Lower leg skin (tissue), 4 donors: Measurements from ENCODE around the gene SMAD5. TPM values are rescaled to one million over a fixed set of nuclear protein-coding genes. Genes with fewer than 3 reads are reported as not detected.

ENCODE experiments used
- DNase-seq, 2 donors: peaks; one replicate each; pipeline ENCODE4 v3.0.0-alpha.2; 2019; ENCODE audit warnings: low spot score in 2 of 2
- H3K4me3 ChIP-seq: fragments of 200-600 bp; sonication (generic); 2 replicates; pipeline ENCODE4 v1.5.1; 2017; ENCODE audit warnings: mild to moderate bottlenecking, low read depth; ENCODE audit not compliant: poor library complexity, severe bottlenecking
- POLR2A ChIP-seq, 2 donors: fragments of 450-650 bp; IDR thresholded peaks; one replicate each; pipeline ENCODE4 v1.6.1; 2016 to 2017; ENCODE audit warnings: antibody characterized with exemption in 2 of 2, mild to moderate bottlenecking in 1 of 2, moderate library complexity in 1 of 2
- WGBS, 2 donors: methylation state at CpG; one replicate each; pipeline ENCODE4 v1.1.5; 2018; 5-methylcytosine and 5-hydroxymethylcytosine counted together
- intact Hi-C: fragments of 100-400 bp; cut with DNase I; formaldehyde crosslinking; loops from one replicate; pipeline ENCODE4 v1.15.0; 2023; ENCODE audit warnings: low total_unique reads
- total RNA-seq, 4 donors: library from RNA; depleted of rRNA; stranded (reverse); fragments of >200 nt; gene quantifications; one replicate each; pipeline ENCODE4 v1.1.0, GENCODE V29; 2016
- TF ChIP-seq, protein P1 (sequence below), 3 donors: fragments of 450-650 bp; IDR thresholded peaks; one replicate each; pipeline ENCODE4 v1.5.1; 2016; ENCODE audit warnings: antibody characterized with exemption in 3 of 3, mild to moderate bottlenecking in 3 of 3, moderate library complexity in 2 of 3

Gene SMAD5
- total RNA-seq, 4 donors from 2014 or later, result 43.3 to 102 (median 65.1) TPM

DNA sequence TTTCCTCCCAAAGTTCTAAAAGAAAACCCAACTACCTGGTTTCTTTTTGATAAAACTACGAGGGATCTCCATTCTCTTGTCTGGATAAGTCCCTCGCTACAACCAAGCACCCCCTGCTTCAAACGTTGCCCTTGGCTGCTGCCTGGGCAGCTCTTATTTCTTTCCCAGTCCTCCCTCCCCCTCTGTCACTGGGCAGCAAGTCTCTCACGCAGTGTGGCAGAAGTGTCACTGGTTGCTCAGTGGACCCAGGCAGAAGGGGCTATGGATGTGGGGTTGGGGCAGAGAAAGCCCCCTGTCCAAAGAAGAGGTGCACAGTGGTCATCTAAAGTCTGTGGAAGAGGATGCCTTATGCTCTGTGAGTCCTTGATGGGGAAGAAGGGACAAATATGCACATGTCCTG, 67.5 kb downstream of the SMAD5 start:
- intact Hi-C loops, result loop anchor here (10.0 kb wide), 1 partner anchor 255 kb away; no protein-coding TSS in a partner anchor
- H3K4me3 ChIP-seq, result no peak overlapping the region
- WGBS, 2 donors, result 59 to 68% methylated on average over 4 of the region's 4 CpGs
- TF ChIP-seq POLR2A (IDR thresholded peaks at IDR 0.05), result no peak
- TF ChIP-seq, protein P1, sequence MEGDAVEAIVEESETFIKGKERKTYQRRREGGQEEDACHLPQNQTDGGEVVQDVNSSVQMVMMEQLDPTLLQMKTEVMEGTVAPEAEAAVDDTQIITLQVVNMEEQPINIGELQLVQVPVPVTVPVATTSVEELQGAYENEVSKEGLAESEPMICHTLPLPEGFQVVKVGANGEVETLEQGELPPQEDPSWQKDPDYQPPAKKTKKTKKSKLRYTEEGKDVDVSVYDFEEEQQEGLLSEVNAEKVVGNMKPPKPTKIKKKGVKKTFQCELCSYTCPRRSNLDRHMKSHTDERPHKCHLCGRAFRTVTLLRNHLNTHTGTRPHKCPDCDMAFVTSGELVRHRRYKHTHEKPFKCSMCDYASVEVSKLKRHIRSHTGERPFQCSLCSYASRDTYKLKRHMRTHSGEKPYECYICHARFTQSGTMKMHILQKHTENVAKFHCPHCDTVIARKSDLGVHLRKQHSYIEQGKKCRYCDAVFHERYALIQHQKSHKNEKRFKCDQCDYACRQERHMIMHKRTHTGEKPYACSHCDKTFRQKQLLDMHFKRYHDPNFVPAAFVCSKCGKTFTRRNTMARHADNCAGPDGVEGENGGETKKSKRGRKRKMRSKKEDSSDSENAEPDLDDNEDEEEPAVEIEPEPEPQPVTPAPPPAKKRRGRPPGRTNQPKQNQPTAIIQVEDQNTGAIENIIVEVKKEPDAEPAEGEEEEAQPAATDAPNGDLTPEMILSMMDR (IDR thresholded peaks at IDR 0.05), result no peak
- peak in 1 of 2 donors; percentile 59 for DNase-seq

DNA sequence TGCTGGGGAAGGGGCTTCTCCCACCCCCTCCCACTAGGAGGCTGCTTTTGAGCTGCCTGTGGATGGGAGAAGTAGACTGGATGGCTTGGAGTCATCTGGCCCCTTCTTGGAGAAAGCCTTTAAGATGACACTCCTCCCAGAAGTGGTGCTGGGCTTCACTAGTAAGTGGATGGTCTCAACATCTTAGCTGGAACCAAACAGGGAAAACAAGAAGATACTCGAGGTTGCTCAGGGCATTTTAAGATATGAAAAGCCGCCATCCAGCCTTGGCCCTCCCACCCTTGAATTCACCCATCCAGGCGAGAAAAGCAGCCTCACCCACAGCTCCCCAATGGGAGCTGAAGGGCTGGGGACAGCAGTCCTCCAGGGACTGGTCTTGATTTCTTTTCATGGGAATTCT, 68.1 kb downstream of the SMAD5 start:
- TF ChIP-seq, protein P1 (IDR thresholded peaks at IDR 0.05), result no peak
- no peak for TF ChIP-seq POLR2A (IDR thresholded peaks at IDR 0.05)
- DNase-seq, result no peak
- intact Hi-C loops, result loop anchor here (10.0 kb wide), 1 partner anchor 256 kb away; no protein-coding TSS in a partner anchor
- WGBS, 2 donors, result 79 to 80% methylated on average over 3 of the region's 3 CpGs
- no peak overlapping the region for H3K4me3 ChIP-seq

DNA sequence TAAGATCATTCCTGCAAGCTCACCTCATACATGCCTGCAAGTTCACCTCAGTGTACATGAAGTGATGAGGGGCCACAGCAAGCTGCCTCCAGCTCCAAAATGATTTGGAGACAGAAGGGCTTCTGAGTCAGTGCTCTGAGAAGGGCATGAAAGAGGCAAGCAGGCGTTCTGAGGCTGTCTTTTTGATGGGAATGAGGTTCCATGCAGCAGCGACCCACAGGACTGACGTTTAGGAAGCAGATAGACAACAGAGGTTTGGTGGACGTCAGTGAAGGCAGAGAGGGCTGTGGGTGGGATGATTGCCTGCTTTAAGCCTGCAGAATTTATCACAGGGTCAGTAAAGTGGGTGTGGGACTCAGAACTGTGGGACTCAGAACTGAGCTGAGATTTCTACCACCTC, 69.2 kb downstream of the SMAD5 start:
- intact Hi-C loops, result loop anchor here (10.0 kb wide), 1 partner anchor 257 kb away; no protein-coding TSS in a partner anchor
- H3K4me3 ChIP-seq, result no peak overlapping the region
- WGBS, 2 donors, result 78 to 79% methylated on average over 4 of the region's 4 CpGs
- DNase-seq, result peak in 1 of 2 donors; percentile 70
- TF ChIP-seq, protein P1 (IDR thresholded peaks at IDR 0.05), result no peak
- TF ChIP-seq POLR2A (IDR thresholded peaks at IDR 0.05), result no peak

GRCh38 chr5:136202469-136203205, 70.0 kb downstream of the SMAD5 start:
- WGBS, 2 donors, result 41 to 52% methylated on average over 13 of the region's 13 CpGs
- no peak overlapping the region for H3K4me3 ChIP-seq
- DNase-seq, result peak in 1 of 2 donors; percentile 58
- TF ChIP-seq, protein P1 (IDR thresholded peaks at IDR 0.05), result no peak
- no peak for TF ChIP-seq POLR2A (IDR thresholded peaks at IDR 0.05)
- intact Hi-C loops, result loop anchor here (10.0 kb wide), 1 partner anchor 258 kb away; no protein-coding TSS in a partner anchor

DNA sequence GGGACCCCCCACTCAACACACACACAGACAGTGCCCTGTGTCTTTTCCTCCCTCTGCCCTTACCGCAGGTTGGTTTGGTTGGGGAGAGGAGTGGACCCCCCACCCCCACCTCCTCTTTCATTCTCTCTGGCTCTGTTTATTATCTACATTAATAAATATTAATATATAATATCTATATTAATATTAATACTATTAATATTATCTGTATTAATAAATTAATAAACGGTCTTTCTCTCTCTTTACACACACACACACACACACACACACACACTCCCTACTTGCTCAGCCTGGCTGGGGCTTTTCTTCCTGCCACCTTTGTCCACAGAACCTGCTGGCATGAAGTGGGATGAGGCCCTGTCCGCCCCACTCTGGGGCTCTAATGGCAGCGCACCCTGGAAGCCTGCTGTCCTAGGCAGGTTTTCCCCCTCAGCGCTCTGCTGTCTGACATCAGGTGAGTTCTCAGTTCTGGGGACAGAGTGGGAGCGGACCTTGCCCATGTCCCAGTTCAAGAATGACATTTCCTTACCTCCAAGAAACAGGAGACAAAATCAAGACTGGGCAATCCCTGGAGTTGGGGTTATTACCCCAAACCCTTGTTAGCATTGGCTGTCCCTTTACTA, 70.8 kb downstream of the SMAD5 start:
- no peak overlapping the region for H3K4me3 ChIP-seq
- TF ChIP-seq POLR2A (IDR thresholded peaks at IDR 0.05), result no peak
- TF ChIP-seq, protein P1 (IDR thresholded peaks at IDR 0.05), result no peak
- 91 to 92% methylated on average over 6 of the region's 6 CpGs for WGBS, 2 donors
- intact Hi-C loops, result loop anchor here (10.0 kb wide), 1 partner anchor 259 kb away; no protein-coding TSS in a partner anchor
- peak in 1 of 2 donors; percentile 45 for DNase-seq
